ENCODE data around the gene WDR87. TPM values are rescaled to one million over a fixed set of nuclear protein-coding genes. Genes with fewer than 3 reads are reported as not detected.

Gene WDR87
- total RNA-seq, 1 donor from 2014 or later: not detected

DNA sequence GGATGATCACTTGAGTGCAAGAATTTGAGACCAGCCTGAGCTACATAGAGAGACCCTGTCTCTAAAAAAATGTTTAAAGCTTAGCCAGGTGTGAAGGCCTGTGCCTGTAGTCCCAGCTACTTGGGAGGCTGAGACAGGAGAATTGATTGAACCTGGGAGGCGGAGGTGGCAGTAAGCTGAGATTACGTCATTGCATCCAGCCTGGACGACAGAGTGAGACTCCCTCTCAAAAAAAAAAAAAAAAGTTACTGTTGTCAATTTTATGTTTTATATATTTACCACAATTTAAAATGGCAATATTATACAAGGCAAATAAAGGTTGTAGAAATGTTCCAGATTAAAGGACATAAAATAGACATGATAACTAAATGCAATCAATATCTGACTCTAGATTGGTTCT lies 29.2 kb downstream of the WDR87 start:
- H3K27me3 Mint-ChIP-seq (ENCODE audit: low read depth): peaks cover 2% of the 10 kb centered on the region
- no peak for DNase-seq (ENCODE audit: low read depth, low spot score)
- H3K27ac Mint-ChIP-seq (ENCODE audit: unreplicated experiment): no peak overlapping the region
- TF ChIP-seq, protein P1, sequence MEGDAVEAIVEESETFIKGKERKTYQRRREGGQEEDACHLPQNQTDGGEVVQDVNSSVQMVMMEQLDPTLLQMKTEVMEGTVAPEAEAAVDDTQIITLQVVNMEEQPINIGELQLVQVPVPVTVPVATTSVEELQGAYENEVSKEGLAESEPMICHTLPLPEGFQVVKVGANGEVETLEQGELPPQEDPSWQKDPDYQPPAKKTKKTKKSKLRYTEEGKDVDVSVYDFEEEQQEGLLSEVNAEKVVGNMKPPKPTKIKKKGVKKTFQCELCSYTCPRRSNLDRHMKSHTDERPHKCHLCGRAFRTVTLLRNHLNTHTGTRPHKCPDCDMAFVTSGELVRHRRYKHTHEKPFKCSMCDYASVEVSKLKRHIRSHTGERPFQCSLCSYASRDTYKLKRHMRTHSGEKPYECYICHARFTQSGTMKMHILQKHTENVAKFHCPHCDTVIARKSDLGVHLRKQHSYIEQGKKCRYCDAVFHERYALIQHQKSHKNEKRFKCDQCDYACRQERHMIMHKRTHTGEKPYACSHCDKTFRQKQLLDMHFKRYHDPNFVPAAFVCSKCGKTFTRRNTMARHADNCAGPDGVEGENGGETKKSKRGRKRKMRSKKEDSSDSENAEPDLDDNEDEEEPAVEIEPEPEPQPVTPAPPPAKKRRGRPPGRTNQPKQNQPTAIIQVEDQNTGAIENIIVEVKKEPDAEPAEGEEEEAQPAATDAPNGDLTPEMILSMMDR (conservative IDR thresholded peaks at IDR 0.05): no peak
- peaks cover 12% of the 10 kb centered on the region for H3K9me3 Mint-ChIP-seq
- no peak overlapping the region for H3K4me3 Mint-ChIP-seq
- no peaks in the 10 kb centered on the region for H3K4me1 Mint-ChIP-seq
- no peaks in the 10 kb centered on the region for H3K36me3 Mint-ChIP-seq (ENCODE audit: low read depth)

DNA sequence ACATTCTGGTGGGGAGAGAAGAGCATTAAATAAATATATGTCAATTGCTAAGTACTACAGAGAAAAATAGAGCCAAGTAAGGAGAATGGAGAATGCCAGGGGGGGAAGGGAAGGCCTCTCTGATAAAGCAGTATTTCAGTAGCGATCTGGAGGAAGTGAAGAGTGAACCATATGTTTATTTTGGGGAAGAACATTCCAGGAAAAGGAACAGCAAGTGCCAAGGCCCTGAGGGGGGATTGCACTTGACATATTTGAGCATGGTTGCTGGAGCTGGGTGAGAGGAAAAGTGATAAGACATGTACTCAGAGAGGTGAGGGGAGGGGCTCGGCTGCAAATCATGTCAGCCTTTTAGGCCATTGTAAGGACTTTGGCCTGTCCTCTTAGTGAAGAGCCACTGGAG lies 30.4 kb downstream of the WDR87 start:
- Mint-ChIP-seq H3K4me3 (no peak overlapping the region), H3K36me3 (ENCODE audit: low read depth) (no peaks in the 10 kb centered on the region), H3K27me3 (ENCODE audit: low read depth) (peaks cover 4% of the 10 kb centered on the region), H3K27ac (ENCODE audit: unreplicated experiment) (no peak overlapping the region), H3K9me3 (peaks cover 11% of the 10 kb centered on the region), H3K4me1 (no peaks in the 10 kb centered on the region)
- TF ChIP-seq, protein P1 (conservative IDR thresholded peaks at IDR 0.05): no peak
- DNase-seq (ENCODE audit: low read depth, low spot score): no peak

DNA sequence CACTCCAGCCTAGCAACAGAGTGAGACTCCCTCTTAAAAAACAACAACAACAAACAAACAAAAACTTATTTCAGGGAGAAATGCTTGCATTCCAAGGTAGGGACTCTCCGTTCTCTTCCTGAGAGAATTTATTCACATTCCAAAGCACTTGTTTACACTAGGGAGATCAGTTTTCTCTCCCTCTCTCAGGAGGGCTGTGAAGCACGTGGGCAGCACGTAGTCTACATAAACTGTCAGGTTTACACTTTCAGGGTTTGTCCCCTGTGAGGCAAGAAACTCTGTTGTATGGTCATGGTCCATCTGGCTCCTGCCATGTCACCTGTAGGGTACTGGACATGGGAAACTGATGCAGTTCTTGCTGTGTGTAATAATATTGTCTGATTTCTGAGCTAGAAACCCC lies 31.6 kb downstream of the WDR87 start:
- peaks cover 4% of the 10 kb centered on the region for H3K27me3 Mint-ChIP-seq (ENCODE audit: low read depth)
- peaks cover 19% of the 10 kb centered on the region for H3K9me3 Mint-ChIP-seq
- H3K4me3 Mint-ChIP-seq: no peak overlapping the region
- H3K27ac Mint-ChIP-seq (ENCODE audit: unreplicated experiment): no peak overlapping the region
- H3K4me1 Mint-ChIP-seq: no peaks in the 10 kb centered on the region
- H3K36me3 Mint-ChIP-seq (ENCODE audit: low read depth): no peaks in the 10 kb centered on the region
- DNase-seq (ENCODE audit: low read depth, low spot score): no peak
- TF ChIP-seq, protein P1 (conservative IDR thresholded peaks at IDR 0.05): no peak

DNA sequence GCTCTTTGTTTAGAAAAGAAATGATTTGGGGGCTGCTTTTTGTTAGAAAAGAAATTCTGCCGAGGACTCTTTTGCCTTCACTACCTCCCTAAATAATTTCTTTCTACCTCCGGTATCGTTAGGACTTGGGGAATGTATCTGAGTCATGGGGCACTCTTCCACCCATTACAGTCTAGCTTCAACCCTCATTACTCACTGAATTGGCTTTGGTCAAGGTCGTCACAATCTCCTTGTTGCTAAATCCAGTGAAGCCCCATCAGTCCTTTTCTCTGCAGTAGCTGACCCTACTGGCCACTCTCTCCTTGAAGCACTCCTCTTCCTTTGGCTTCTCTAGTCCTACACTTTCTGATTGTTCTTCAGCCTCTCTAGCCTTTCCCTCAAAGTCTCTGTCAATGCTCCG lies 34.0 kb downstream of the WDR87 start:
- Mint-ChIP-seq H3K9me3 (peaks cover 20% of the 10 kb centered on the region), H3K27ac (ENCODE audit: unreplicated experiment) (no peak overlapping the region), H3K27me3 (ENCODE audit: low read depth) (peaks cover 4% of the 10 kb centered on the region), H3K4me1 (no peaks in the 10 kb centered on the region), H3K36me3 (ENCODE audit: low read depth) (peaks cover 3% of the 10 kb centered on the region), H3K4me3 (no peak overlapping the region)
- DNase-seq (ENCODE audit: low read depth, low spot score): no peak
- TF ChIP-seq, protein P1 (conservative IDR thresholded peaks at IDR 0.05): no peak

DNA sequence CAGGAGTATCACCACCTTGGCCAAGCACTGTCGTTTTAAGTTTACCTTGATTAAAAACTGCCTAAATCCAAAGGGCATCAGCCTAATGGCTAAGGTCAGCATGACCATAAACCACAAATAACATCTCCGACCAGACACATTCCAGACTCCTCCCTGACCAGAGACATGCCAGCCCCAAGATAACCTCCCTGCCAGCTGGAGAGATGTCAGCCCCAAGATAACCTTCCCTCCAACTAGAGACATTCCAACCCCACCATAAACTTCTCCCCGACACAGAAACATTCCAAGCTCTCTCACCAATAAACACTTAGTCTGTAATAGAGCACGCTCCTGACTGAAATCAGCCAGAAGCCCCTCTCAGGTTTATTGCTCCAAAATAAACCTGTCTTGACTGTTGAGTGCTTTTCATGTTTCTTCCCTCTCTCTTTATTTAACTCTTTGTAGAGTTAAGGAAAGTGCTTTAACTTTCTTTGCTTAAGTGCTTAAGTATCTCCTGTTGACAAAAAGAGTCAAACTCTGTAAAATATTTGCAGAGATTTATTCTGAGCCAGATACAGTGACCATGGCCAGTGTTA lies 36.5 kb downstream of the WDR87 start:
- Mint-ChIP-seq H3K36me3 (ENCODE audit: low read depth) (peaks cover 3% of the 10 kb centered on the region), H3K27ac (ENCODE audit: unreplicated experiment) (no peak overlapping the region), H3K9me3 (peaks cover 17% of the 10 kb centered on the region), H3K27me3 (ENCODE audit: low read depth) (peaks cover 4% of the 10 kb centered on the region), H3K4me1 (peaks cover 8% of the 10 kb centered on the region), H3K4me3 (no peak overlapping the region)
- no peak for DNase-seq (ENCODE audit: low read depth, low spot score)
- TF ChIP-seq, protein P1 (conservative IDR thresholded peaks at IDR 0.05): no peak
